GM18951 (cell line): ENCODE results near the gene NUP54.

ENCODE experiments used
- POLR2A ChIP-seq: IDR thresholded peaks from 4 replicates; pipeline ENCODE4 v1.6.1; 2011; ENCODE audit warnings: mild to moderate bottlenecking; ENCODE audit not compliant: insufficient read length, insufficient read depth; ENCODE audit errors: extremely low read depth
- in situ Hi-C: fragments of 300-500 bp; cut with MboI; formaldehyde crosslinking; loops from one replicate; pipeline ENCODE4 v1.12.0; 2022; ENCODE audit warnings: low sequenced_read_pairs, mixed read lengths, inconsistent platforms; ENCODE audit not compliant: unreplicated experiment

The NUP54 gene, protein sequence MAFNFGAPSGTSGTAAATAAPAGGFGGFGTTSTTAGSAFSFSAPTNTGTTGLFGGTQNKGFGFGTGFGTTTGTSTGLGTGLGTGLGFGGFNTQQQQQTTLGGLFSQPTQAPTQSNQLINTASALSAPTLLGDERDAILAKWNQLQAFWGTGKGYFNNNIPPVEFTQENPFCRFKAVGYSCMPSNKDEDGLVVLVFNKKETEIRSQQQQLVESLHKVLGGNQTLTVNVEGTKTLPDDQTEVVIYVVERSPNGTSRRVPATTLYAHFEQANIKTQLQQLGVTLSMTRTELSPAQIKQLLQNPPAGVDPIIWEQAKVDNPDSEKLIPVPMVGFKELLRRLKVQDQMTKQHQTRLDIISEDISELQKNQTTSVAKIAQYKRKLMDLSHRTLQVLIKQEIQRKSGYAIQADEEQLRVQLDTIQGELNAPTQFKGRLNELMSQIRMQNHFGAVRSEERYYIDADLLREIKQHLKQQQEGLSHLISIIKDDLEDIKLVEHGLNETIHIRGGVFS

DNA sequence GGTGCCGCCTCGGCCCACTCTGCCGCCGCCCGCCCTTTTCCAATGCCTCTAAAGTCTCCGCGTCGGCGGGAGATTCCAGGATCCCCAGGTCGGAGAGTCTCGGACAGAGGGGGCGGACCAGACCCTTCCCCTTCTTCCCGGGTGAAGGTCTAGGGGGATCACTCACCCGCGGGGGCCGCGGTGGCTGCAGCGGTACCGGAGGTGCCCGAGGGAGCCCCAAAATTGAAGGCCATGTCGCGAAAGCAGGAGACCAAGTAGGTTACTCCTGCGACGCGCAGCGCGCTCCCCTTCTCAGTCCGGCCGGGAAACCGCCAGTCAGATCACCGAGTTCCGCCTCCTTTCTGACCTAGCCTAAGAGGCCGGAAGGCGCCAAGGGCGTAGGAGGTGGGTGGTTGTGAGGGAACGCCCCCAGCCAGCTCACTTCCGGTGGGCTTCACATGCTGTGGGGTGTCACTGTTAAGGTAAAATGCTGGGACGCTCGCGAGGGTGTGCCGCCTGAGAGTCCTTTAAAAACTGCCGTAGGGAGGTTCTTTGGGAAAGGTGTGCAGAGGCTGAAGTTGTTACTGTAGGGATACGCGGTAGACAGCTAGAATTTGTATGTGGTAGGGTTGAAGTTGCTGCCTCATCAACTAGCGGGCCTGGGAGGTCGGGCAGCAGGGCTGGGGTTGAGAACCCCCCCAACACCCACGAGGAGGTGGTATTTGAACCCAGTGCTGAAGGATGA is at the start of gene NUP54:
NUP54 (minus strand) TSS at position 256 of the 724 bp plus-strand sequence; CDS start at position 233, 23 bp downstream.
- in situ Hi-C loops: no loop called here
- peak; percentile 80 for TF ChIP-seq POLR2A

DNA sequence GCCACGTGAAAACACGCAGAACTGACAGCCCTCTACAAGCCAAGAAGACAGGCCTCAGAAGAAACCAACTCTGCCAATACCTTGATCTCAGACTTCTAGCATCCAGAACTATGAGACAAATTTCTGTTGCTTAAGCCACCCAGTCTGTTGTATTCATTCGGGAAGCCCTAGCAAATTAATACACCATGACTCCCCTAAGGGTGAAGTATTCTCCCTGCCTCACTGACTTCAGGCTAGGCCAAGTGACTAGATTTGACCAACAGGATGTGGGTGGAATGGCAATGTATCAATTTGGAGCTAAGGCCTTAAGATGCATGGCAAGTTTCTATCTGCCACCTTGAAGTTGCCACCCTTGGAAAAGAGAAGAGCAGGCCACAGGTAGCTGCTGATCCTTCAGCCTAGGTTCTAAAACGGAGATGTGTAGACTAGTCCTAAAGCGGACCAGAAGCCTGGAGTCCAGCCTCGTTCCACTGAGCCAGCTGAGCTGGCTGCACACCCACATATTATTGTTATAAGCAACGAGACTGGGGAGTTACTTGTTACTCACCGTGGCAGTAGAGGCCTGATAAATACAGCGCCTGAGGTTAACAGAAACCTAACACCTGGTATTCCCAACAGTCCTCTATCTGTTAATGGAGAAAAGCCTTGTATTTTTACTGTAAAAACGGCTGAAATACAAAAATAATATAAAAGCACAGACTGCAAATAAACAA is 49.0 kb upstream of the NUP54 start:
- TF ChIP-seq POLR2A: no peak
- in situ Hi-C loops: no loop called here

DNA sequence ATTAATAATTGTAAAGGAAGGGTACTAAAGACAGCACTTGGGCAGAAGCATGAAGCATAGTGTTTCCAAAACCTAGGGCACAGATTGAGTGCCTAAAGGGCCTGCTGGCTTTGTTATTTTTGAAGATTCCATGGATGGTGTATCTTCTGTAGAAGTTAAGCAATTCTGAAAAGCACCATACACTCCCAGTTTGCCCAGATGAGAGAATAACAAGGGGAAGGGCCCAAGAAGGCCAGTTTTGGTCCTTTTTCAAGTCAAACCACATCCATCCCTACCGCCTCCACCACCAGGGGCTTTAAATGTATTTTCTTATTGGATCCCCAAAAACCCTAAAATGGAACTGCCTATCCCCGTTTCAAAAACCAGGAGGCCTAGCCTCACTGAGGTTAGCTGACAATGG is 48.2 kb upstream of the NUP54 start:
- in situ Hi-C loops: no loop called here
- TF ChIP-seq POLR2A: no peak

DNA sequence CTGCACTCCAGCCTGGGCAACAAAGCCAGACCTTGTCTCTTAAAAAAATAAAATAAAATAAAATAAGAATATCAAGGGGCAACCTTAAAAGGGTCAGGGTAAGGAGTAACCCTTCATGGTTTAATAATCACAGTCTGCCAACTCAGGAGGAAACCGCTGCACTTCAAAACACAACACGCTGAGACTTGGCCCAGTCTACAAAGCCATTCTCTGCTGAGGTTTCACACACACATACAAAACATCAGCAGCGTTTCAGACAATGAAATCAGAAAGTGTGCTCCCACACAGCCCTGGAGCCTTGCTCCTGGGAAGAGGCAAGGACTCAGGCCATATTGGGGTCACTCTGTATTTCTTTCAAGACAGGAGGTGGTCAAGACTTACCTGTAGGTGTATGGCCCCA is 47.1 kb upstream of the NUP54 start:
- TF ChIP-seq POLR2A: no peak
- in situ Hi-C loops: no loop called here

DNA sequence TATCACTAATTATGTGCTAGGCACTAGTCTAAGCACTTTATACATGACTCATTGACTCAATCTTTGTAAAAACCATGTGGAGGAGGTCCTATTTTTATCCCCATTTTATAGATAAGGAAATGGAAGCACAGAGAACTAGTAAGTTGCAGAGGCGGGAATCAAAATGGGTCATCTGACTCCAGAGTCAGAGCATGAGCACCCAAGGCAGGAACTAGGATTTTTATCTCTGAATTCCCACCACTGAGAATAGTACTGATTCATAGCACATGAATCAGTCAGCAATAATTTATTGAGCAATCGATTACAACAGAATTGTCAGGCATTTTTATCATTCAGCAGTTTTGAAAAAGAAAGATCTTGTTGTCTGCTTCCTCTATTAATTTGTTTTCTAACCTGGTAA is 46.1 kb upstream of the NUP54 start:
- in situ Hi-C loops: no loop called here
- TF ChIP-seq POLR2A: no peak

DNA sequence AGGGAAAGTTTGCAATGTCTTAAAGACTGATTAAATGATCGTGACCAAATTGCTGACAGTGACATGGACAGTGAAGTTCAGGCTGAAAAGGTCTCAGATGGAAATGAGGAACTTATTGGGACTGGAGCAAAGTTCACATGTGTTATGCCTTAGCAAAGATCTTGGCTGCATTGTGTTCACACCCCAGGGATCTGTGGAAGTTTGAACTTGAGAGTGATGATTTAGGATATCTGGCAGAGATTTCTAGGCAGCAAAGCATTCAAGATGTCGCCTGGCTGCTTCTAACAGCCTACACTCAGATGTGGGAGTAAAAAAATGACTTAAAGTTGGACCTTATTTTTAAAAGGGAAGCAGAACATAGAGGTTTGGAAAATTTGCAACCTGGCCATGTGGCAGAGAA is 44.0 kb upstream of the NUP54 start:
- no peak for TF ChIP-seq POLR2A
- in situ Hi-C loops: no loop called here

DNA sequence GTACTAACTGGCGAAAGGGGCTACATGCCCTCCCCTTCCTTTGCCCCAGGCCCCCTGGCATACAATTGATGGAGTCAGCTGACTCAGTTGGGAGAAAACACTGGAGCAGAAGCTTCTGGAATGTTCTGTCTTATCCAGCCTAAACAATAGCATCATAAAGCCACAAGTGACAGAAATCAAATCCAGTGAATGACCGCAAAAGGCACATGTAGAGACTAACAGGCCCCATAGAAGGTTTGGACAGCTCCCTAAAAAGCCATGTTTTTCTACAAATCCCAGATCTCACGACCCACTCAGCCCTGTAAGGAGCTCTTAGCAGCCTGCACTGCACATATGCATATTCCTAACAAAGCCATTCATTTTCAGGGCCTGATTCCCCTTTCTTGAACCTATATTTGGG is 40.4 kb upstream of the NUP54 start:
- TF ChIP-seq POLR2A: no peak
- in situ Hi-C loops: no loop called here

DNA sequence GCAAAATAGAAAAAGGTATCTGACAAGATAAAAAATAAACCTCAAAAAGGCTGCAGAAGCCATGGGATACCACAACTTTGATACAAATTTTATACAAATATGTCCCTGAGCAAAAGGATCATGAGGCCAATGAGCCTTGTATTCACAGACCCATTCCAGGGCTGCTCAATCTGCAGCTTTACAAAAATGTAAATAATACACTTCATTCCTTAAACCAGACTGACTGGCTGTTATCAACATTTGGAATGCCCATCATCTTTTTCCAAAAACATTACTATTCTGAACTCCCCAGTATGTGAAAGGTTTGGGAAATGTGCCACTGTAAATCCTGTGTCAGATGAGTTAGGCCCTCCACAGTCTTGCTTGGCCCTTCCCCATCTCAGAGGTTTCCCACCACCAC is 40.0 kb upstream of the NUP54 start:
- TF ChIP-seq POLR2A: no peak
- in situ Hi-C loops: no loop called here

DNA sequence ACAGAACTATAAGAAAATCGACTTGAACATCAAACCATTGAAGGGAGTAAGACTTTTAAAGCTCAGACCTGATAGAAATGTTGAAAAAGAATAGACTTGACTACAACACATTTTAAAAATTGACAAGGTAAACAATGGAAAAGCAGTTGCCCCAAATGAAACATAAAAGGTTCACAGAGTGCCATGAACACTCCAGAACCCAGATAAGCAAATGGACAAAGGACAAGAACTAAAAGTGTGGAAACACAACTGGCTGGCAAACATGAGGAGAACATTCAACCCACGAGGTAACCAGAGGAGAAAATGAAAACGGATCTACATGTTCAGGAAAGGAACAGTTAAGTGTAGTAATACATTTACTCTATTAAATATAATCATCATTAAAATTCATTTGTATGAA is 39.0 kb upstream of the NUP54 start:
- TF ChIP-seq POLR2A: no peak
- in situ Hi-C loops: no loop called here

DNA sequence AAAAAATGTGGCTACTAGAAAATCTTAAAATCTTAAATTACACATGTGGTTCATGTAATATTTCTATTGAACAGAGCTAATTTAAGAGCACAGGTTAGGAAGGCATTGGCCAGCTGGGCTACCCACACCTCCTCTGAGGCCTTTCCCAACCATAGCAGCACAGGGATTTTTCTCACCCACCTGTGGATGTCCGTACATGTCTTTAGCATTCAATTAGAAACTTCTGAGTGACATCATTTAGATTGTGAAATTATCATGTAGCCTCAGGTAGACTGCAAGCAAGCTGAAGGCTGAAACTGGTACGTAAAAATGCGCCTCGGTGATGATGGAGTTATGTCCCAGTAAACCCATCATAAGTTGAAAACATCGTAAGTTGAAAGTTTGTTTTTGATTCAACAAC is 34.3 kb upstream of the NUP54 start:
- in situ Hi-C loops: no loop called here
- no peak for TF ChIP-seq POLR2A

DNA sequence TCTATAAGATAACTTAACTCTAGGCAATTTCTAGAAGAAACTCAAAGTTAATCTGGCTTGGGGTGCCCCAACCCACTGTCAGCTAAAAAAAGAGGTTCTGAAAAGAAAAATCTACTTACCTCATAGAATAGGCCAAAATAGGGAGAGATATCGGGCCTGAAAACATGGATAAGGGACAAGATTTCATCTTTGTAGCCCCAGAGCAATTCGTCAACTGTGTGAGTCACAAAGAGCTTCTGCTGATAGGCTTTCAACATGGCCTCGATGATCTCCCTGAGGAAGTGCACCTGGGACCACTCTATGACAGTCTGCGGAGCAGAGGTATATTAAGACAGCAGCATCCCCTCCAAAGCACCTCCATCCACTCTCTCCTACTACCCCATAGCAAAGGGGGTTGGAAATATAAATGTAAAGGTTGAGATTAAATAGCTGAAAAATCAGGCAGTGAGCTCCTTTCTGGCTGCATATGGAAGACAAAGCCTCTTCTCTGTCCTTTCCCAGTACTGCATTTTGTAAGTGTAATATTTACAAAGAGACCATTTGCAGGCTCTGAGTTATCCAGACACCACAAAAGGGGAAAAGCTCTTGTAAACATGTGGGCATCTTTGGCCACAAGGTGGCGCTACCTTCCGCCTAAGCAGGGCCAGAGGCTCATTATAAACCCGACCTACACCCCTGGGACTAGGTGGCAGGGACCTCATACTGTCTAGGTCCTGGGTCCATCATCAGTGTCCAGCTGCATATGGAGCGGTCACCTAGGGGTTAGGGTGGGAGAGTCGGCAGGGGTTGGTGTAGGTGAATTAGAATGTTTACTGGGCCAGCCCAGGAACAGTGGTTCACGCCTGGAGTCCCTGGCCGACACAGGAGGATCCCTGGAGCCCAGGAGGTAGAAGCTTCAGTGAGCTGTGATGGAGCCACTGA is 31.5 kb upstream of the NUP54 start:
- no peak for TF ChIP-seq POLR2A
- in situ Hi-C loops: no loop called here

DNA sequence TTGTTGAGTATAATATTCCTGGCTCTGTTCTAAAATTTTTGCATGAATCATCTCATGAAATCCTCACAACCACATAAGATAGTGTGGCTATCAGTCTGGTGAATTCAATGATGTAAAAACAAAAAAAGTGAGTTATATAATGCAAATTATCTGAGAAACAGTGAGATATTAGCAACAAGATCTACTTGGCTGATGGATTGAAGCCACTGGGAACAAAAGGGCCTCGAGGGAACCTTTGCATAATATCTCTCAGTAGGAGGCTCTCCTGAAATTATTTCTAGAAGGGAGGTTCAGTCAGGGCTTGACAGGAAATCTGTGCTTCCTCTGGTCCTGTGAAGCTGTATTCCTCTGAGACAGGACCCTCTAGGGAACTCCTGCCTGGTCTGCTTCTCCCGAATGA is 30.1 kb upstream of the NUP54 start:
- in situ Hi-C loops: no loop called here
- no peak for TF ChIP-seq POLR2A

DNA sequence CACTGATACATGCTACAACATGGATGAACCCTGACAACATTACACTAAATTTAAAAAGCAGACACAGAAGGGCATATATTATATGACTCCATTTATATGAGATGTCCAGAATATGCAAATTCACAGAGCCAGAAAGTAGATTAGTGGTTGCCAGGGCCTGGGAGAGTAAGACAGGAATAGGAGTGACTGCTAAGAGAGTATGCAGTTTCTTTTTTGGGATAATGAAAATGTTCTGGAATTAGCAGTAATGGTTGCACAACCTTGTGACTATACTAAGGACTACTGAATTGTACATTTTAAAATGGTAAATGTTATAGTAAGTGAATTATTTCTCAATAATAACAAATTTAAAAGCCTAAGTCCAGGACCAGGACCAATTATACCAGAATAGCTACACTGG is 29.5 kb upstream of the NUP54 start:
- in situ Hi-C loops: no loop called here
- TF ChIP-seq POLR2A: no peak

DNA sequence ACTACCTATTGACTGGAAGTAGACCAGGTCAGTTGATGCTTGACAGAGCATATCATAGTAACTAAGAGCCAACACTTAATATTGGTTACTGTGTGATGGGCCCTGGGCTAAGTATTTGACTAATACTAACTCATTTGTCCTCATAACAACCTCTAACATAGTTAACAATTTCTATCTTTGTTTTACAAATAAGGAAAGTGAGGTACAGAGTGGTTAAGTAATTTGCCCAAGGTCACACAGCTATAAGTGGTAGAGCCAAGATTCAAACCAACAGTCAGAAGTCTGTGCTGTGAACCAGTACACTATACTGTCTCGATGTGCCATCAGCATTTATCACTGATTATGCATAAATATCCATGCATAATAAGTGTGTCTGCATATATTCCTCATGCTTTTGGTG is 27.1 kb upstream of the NUP54 start:
- TF ChIP-seq POLR2A: no peak
- in situ Hi-C loops: no loop called here
